ENCODE data around the gene KRTAP5-10. TPM values are rescaled to one million over a fixed set of nuclear protein-coding genes. Genes with fewer than 3 reads are reported as not detected.

Gene KRTAP5-10
- total RNA-seq, 6 experiments from 2014 or later = 0.17 to 0.18 (median 0.18) TPM; not detected in 3

- H3K27ac ChIP-seq = no peak overlapping the region
- 91% methylated on average over 6 of the region's 15 CpGs for WGBS (ENCODE audit: insufficient coverage, low coverage, low lambda C conversion rate, missing lambda C conversion rate)
- H3K27me3 ChIP-seq = no peaks in the 10 kb centered on the region
- ATAC-seq = no peak
- H3K36me3 ChIP-seq = no peaks in the 10 kb centered on the region
- TF ChIP-seq CTCF (IDR thresholded peaks at IDR 0.05) (no peak), POLR2A (IDR thresholded peaks at IDR 0.05) (no peak)
- DNase-seq = no peak
- intact Hi-C loops (cut with DNase I) = no loop called here
- no peaks in the 10 kb centered on the region for H3K9me3 ChIP-seq
- H3K4me3 ChIP-seq = no peak overlapping the region
- H3K4me1 ChIP-seq = no peaks in the 10 kb centered on the region
These were observed 22.2 kb upstream of the KRTAP5-10 start for GRCh38 chr11:71542879-71543777.

- ATAC-seq = no peak
- no peak for DNase-seq
- Histone ChIP-seq H3K27ac (no peak overlapping the region), H3K4me3 (no peak overlapping the region), H3K9me3 (no peaks in the 10 kb centered on the region), H3K4me1 (no peaks in the 10 kb centered on the region), H3K27me3 (no peaks in the 10 kb centered on the region), H3K36me3 (no peaks in the 10 kb centered on the region)
- TF ChIP-seq POLR2A (IDR thresholded peaks at IDR 0.05) (no peak), CTCF (IDR thresholded peaks at IDR 0.05) (no peak)
- intact Hi-C loops (cut with DNase I) = no loop called here
- whole genome bisulfite sequencing (ENCODE audit: insufficient coverage, low coverage, low lambda C conversion rate, missing lambda C conversion rate) = 62% methylated on average over 5 of the region's 8 CpGs
These were observed 21.5 kb upstream of the KRTAP5-10 start for GRCh38 chr11:71543866-71544265.

DNA sequence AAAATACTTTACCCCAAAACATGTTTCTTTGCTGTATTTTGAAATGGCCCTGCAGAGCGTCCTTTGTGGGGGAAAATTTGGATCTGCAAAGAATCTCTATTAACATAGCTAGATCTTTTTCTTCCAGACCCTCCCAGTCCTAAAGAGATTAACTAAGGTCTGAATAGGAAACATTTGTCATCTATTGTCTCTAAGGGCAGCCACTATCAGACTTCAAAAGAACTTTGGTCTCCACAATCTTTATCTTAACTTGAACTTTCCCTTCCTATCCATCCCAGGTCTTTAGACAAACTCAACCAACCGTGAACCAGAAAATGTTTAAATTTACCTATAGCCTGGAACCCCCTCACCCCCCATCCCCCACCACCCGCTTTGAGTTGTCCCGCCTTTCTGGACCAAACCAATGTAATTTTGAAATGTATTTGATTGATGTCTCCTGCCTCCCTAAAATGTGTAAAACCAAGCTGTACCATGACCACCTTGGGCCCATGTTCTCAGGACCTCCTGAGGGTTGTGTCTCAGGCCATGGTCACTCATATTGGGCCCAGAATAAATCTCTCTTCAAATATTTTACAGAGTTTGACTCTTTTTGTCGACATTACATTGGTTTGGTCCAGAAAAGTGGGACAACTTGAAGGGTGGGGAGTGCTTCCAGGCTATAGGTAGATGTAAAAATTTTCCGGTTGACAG lies 20.7 kb upstream of the KRTAP5-10 start:
- ATAC-seq = no peak

GRCh38 chr11:71545405-71545966 lies 19.9 kb upstream of the KRTAP5-10 start:
- peak in 3 of 4 donors; percentile 39 to 57 (median 48) for ATAC-seq
- DNase-seq = no peak
- TF ChIP-seq POLR2A (IDR thresholded peaks at IDR 0.05) (no peak), CTCF (IDR thresholded peaks at IDR 0.05) (no peak)
- Histone ChIP-seq H3K27ac (no peak overlapping the region), H3K4me1 (no peaks in the 10 kb centered on the region), H3K9me3 (no peaks in the 10 kb centered on the region), H3K36me3 (no peaks in the 10 kb centered on the region), H3K4me3 (no peak overlapping the region), H3K27me3 (no peaks in the 10 kb centered on the region)
- intact Hi-C loops (cut with DNase I) = no loop called here
- WGBS (ENCODE audit: insufficient coverage, low coverage, low lambda C conversion rate, missing lambda C conversion rate) = 100% methylated on average over 3 of the region's 12 CpGs

More for the DNA sequence above, 20.7 kb upstream of the KRTAP5-10 start:
- TF ChIP-seq CTCF (IDR thresholded peaks at IDR 0.05) = no peak
- TF ChIP-seq POLR2A (IDR thresholded peaks at IDR 0.05) = no peak
- H3K4me1 ChIP-seq = no peaks in the 10 kb centered on the region
- no peak overlapping the region for H3K27ac ChIP-seq
- no peaks in the 10 kb centered on the region for H3K9me3 ChIP-seq
- intact Hi-C loops (cut with DNase I) = no loop called here
- H3K4me3 ChIP-seq = no peak overlapping the region
- DNase-seq = no peak
- WGBS (ENCODE audit: insufficient coverage, low coverage, low lambda C conversion rate, missing lambda C conversion rate) = 86% methylated on average over 6 of the region's 6 CpGs
- H3K36me3 ChIP-seq = no peaks in the 10 kb centered on the region
- no peaks in the 10 kb centered on the region for H3K27me3 ChIP-seq
